SK-N-SH treated with all-trans-retinoic acid at 6 μM for 48 hours (cell line): ENCODE measurements around the gene SNRPA1.
"Not testable (repeated sequence)": the region's sequence is repeated elsewhere in the genome, so short reads cannot be mapped to it uniquely, and the experiment has no call there.

Experiments used
- ATAC-seq: fragments of 200-7000 bp; cut with Tn5 transposase; 3 replicates; pipeline ENCODE4 v1.9.1; 2020; ENCODE audit warnings: mild to moderate bottlenecking, moderate library complexity
- BACH2 ChIP-seq: fragments of 250-450 bp; sonication (Bioruptor Pico); IDR thresholded peaks from 2 replicates; pipeline ENCODE4 v1.9.0; 2021; ENCODE audit warnings: mild to moderate bottlenecking, borderline replicate concordance
- CSDC2 ChIP-seq: fragments of 250-450 bp; sonication (Bioruptor Pico); IDR thresholded peaks from 2 replicates; pipeline ENCODE4 v1.5.0; 2020; ENCODE audit warnings: mild to moderate bottlenecking, moderate library complexity
- CSRNP3 ChIP-seq: fragments of 250-450 bp; sonication (Bioruptor Pico); IDR thresholded peaks from 2 replicates; pipeline ENCODE4 v1.5.1; 2021; ENCODE audit warnings: mild to moderate bottlenecking, moderate library complexity
- ESRRG ChIP-seq: fragments of 250-450 bp; sonication (Bioruptor Pico); IDR thresholded peaks from 2 replicates; pipeline ENCODE4 v1.6.1; 2021; ENCODE audit warnings: mild to moderate bottlenecking
- GLIS3 ChIP-seq: fragments of 250-450 bp; sonication (Bioruptor Pico); IDR thresholded peaks from 2 replicates; pipeline ENCODE4 v1.5.0; 2020; ENCODE audit warnings: mild to moderate bottlenecking, moderate library complexity
- ISL1 ChIP-seq: fragments of 250-450 bp; sonication (Bioruptor Pico); IDR thresholded peaks from 2 replicates; pipeline ENCODE4 v2.1.2; 2022; ENCODE audit warnings: mild to moderate bottlenecking, moderate library complexity
- OSR1 ChIP-seq: fragments of 250-450 bp; sonication (Bioruptor Pico); IDR thresholded peaks from 2 replicates; pipeline ENCODE4 v1.8.0; 2022; ENCODE audit warnings: moderate library complexity, mild to moderate bottlenecking, inconsistent platforms
- PATZ1 ChIP-seq: fragments of 250-450 bp; sonication (Bioruptor Pico); IDR thresholded peaks from 2 replicates; pipeline ENCODE4 v1.8.0; 2020; ENCODE audit warnings: mild to moderate bottlenecking, moderate library complexity, borderline replicate concordance
- POU6F1 ChIP-seq: fragments of 250-450 bp; sonication (Bioruptor Pico); IDR thresholded peaks from 2 replicates; pipeline ENCODE4 v1.8.0; 2021; ENCODE audit warnings: low read depth, mild to moderate bottlenecking, moderate library complexity, borderline replicate concordance
- PPARA ChIP-seq: fragments of 250-450 bp; sonication (Bioruptor Pico); IDR thresholded peaks from 2 replicates; pipeline ENCODE4 v1.5.0; 2020; ENCODE audit warnings: mild to moderate bottlenecking, borderline replicate concordance
- RARB ChIP-seq: fragments of 250-450 bp; sonication (Bioruptor Pico); IDR thresholded peaks from 2 replicates; pipeline ENCODE4 v1.8.0; 2021; ENCODE audit warnings: mild to moderate bottlenecking, moderate library complexity
- SNAI2 ChIP-seq: fragments of 250-450 bp; sonication (Bioruptor Pico); IDR thresholded peaks from 2 replicates; pipeline ENCODE4 v1.5.0; 2020; ENCODE audit warnings: mild to moderate bottlenecking, moderate library complexity
- TOX ChIP-seq: fragments of 250-450 bp; sonication (Bioruptor Pico); IDR thresholded peaks from 2 replicates; pipeline ENCODE4 v1.8.0; 2021; ENCODE audit warnings: mild to moderate bottlenecking, moderate library complexity, borderline replicate concordance
- TSHZ2 ChIP-seq: fragments of 250-450 bp; sonication (Bioruptor Pico); IDR thresholded peaks from 2 replicates; pipeline ENCODE4 v1.5.0; 2020; ENCODE audit warnings: mild to moderate bottlenecking, moderate library complexity
- ZC3H10 ChIP-seq: fragments of 250-450 bp; sonication (Bioruptor Pico); IDR thresholded peaks from 2 replicates; pipeline ENCODE4 v1.5.1; 2021; ENCODE audit warnings: mild to moderate bottlenecking, moderate library complexity
- ZFP3 ChIP-seq: fragments of 250-450 bp; sonication (Bioruptor Pico); IDR thresholded peaks from 2 replicates; pipeline ENCODE4 v1.5.0; 2020; ENCODE audit warnings: mild to moderate bottlenecking, moderate library complexity
- ZFP30 ChIP-seq: fragments of 450-650 bp; formaldehyde crosslinking; IDR thresholded peaks from 2 replicates; pipeline ENCODE4 v1.5.0; 2022; ENCODE audit warnings: mild to moderate bottlenecking, moderate library complexity
- ZNF565 ChIP-seq: fragments of 450-650 bp; formaldehyde crosslinking; conservative IDR thresholded peaks from 2 replicates; pipeline ENCODE4 v1.5.0; 2020; ENCODE audit warnings: low read depth, mild to moderate bottlenecking, moderate library complexity
- TF ChIP-seq, protein P1 (sequence below): fragments of 250-450 bp; sonication (Bioruptor Pico); IDR thresholded peaks from 2 replicates; pipeline ENCODE4 v1.5.1; 2020; ENCODE audit warnings: low read depth, mild to moderate bottlenecking, moderate library complexity

Gene SNRPA1

DNA sequence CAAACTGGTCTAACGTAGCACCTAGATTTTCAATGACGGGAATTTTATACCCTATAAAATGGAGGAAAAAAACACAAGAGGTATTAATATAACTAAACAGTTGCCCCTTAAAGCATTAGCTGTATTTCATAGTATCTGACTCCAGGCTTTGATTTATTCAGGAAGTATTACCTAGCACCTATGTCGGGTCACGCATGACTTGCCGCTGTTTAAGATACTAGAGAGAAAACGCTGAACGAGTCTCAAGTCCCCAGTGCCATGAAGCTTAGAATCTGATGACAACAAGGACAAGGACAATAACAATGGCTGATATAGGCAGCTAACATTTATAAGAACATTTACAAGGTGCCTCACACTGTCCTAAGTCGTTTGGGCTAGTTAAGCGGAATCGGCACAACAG lies 1.9 kb downstream of the SNRPA1 start:
- TF ChIP-seq ZFP30 (CRISPR knock-in tag): no peak
- no peak for TF ChIP-seq ZFP3
- no peak for TF ChIP-seq TSHZ2
- TF ChIP-seq OSR1: no peak
- TF ChIP-seq PPARA: no peak
- TF ChIP-seq, protein P1, sequence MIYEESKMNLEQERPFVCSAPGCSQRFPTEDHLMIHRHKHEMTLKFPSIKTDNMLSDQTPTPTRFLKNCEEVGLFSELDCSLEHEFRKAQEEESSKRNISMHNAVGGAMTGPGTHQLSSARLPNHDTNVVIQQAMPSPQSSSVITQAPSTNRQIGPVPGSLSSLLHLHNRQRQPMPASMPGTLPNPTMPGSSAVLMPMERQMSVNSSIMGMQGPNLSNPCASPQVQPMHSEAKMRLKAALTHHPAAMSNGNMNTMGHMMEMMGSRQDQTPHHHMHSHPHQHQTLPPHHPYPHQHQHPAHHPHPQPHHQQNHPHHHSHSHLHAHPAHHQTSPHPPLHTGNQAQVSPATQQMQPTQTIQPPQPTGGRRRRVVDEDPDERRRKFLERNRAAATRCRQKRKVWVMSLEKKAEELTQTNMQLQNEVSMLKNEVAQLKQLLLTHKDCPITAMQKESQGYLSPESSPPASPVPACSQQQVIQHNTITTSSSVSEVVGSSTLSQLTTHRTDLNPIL (CRISPR knock-in tag): no peak
- no peak for TF ChIP-seq RARB
- no peak for TF ChIP-seq ESRRG (CRISPR knock-in tag)
- TF ChIP-seq ZC3H10 (CRISPR knock-in tag): no peak
- no peak for TF ChIP-seq POU6F1 (CRISPR knock-in tag)
- TF ChIP-seq GLIS3 (CRISPR knock-in tag): no peak
- no peak for TF ChIP-seq ISL1 (CRISPR knock-in tag)
- TF ChIP-seq CSDC2 (CRISPR knock-in tag): no peak
- TF ChIP-seq, all 23 proteins: peak for 0
- no peak for ATAC-seq

DNA sequence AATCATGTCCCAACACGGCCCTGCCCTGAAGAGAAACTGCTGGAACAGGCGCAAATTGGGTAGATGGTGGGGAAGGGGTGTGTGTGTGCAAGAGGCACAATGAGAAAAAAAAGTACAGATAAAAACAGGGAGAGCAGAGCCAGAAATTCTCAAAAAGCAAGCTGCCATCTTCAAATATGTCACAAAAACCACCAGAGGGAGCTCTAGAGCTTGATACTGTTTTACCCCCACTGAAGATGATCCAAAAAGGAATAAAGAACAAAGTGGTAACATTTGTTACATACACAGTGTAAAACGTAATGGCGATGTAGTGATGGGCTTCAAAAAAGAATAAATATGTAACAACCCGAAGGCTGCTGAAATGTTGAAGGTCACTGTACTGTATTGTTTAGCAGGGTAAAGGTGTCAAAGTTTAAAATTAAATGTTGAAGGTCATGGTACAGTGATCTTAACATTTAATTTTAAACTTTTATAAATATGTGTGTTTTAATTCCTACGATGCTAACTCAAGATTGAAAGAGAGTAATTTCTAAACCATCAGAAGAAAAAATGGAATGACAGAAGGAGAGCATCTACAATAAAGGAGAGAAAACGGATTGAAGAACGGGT lies 6.0 kb downstream of the SNRPA1 start:
- TF ChIP-seq ZFP3 (no peak), ZNF565 (CRISPR knock-in tag) (no peak), SNAI2 (no peak)
- TF ChIP-seq, all 23 proteins: peak for 0
- peak; percentile 53 for ATAC-seq

DNA sequence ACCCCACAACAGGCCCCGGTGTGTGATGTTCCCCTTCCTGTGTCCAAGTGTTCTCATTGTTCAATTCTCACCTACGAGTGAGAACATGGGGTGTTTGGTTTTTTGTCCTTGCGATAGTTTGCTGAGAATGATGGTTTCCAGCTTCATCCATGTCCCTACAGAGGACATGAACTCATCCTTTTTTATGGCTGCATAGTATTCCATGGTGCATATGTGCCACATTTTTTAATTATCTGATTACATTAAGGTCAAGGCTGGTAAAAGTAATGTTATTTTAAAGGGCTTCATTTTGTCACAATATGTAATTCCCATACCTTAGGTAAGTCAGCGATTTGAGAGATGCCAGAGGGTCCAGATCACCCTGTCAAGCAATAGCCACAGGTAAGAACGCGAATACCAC lies 7.7 kb downstream of the SNRPA1 start:
- ATAC-seq: not testable (repeated sequence)

- ATAC-seq: no peak
- TF ChIP-seq PATZ1 (CRISPR knock-in tag) (no peak), ZFP3 (no peak), ESRRG (CRISPR knock-in tag) (no peak), CSRNP3 (CRISPR knock-in tag) (no peak), PPARA (no peak), RARB (no peak), OSR1 (no peak), POU6F1 (CRISPR knock-in tag) (no peak), GLIS3 (CRISPR knock-in tag) (no peak), TOX (no peak), ZFP30 (CRISPR knock-in tag) (no peak), ZNF565 (CRISPR knock-in tag) (no peak), BACH2 (no peak), TSHZ2 (no peak)
- TF ChIP-seq, protein P1 (CRISPR knock-in tag): no peak
Measured at GRCh38 chr15:101286471-101287114, 8.5 kb downstream of the SNRPA1 start.
